SIG-M5 (cell line): ENCODE measurements around the gene BAIAP2L1.
"Not testable (repeated sequence)": the region's sequence is repeated elsewhere in the genome, so short reads cannot be mapped to it uniquely, and the experiment has no call there.

Experiments
- DNase-seq: peaks from one replicate; lab custom pipeline; 2025; lab: John Stamatoyannopoulos, UW

BAIAP2L1 gene

DNA sequence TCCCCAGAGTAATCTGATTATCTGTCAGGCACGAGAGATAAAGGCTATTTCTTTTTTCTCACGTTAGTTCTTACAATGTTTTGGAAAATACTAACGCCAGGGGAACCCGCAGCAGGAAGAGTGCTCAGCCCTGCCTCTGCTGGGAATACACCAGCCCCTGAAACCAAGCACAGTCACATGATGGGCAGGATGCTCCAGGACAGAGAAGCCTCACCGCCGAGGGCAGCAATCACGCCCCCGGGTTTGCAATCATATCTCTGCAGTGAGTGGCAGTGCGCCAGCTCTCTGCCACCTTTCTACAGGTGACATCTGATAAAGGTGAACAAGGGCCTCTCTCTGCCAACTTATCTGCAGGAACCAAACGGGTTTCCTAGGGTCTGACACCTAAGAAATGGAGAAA is 79.6 kb downstream of the BAIAP2L1 start:
- no peak for DNase-seq

DNA sequence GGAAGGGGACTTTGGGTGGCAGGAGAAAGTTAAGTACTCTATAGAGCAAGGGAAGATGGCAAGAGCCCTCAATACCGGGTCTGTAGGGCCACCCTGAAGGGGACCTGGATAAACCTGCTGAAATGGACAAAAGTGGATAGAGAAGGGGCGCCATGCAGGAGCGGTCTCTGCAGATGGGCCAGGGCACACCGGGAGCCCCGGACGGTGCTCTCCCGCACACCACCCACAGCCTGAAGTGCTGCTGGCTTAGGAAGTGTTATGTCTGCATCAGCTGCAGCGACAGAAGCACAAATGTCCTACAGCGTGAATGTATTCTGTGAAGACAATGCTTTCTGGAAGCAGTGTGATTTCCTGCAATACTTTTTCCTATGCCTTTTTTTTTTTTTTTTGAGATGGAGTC is 81.7 kb downstream of the BAIAP2L1 start:
- no peak for DNase-seq

- DNase-seq, result no peak
Measured at GRCh38 chr7:98317366-98318040, 83.4 kb downstream of the BAIAP2L1 start.

GRCh38 chr7:98315994-98316527 is 84.8 kb downstream of the BAIAP2L1 start:
- DNase-seq, result not testable (repeated sequence)

GRCh38 chr7:98315318-98315993 is 85.4 kb downstream of the BAIAP2L1 start:
- DNase-seq, result no peak

DNA sequence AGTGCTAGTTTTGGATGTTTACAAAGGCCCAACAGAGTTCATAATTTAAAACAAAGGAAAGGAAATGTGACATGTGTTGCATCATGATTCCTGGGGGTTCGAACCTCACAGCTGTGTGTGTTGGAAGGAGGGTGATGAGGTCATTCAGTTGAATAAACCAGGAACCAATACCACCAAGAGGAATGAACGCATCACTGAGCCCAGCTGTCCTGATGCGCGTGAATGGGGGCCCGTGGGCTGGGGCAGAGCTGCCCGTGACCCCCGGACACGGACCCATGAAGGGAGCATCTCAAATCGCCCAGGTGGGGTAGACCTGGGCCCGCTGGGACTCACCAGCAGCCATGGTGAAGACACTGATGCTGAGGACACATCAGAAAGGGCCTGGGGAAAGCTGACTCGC is 86.4 kb downstream of the BAIAP2L1 start:
- DNase-seq, result no peak

GRCh38 chr7:98312201-98312600 is 88.7 kb downstream of the BAIAP2L1 start:
- no peak for DNase-seq

DNA sequence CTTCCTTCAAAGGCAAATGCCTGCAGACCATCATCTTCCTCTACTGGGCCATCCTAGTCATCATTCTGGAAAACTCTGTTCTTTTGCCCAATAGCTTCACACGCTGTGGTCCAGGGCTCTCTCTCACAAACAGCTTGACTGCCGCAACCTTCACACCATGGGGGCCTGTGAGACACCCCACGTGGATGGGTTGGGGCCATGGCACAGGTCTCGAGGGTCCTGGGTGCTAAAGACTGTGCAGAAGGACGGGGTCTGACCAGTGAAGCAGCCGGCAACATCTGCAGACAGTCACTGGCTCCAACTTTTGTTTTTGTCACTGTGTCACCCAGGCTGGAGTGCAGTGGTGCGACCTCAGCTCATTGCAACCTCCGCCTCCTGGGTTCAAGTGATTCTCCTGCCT is 91.3 kb downstream of the BAIAP2L1 start:
- DNase-seq, result no peak

DNA sequence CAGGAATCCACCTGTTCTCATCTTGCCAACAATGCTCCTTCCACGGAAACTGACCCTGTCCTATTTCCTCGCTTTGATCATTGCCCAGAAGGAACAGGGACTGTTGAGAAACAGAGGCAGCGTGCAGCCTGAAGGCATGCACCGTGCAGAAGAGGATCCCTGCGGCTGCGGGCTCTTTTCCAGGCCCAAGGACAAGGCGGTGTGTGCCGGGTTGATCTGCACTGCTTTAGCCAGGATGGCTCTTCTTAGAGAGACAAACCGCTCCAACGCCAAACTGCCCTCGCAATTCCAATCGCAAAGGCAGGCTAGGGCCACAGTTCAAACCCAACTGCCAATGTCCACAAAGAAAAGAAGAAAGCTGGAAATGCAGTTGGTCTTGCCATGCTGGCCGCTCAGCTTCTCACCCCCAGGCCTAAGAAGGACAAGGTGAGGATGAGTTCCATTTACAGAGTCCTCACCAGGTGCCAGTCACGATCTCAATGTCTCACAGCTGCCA is 92.9 kb downstream of the BAIAP2L1 start:
- no peak for DNase-seq

- DNase-seq, result no peak
Measured at GRCh38 chr7:98305951-98306535, 94.8 kb downstream of the BAIAP2L1 start.

GRCh38 chr7:98303906-98304305 is 97.0 kb downstream of the BAIAP2L1 start:
- DNase-seq, result no peak

DNA sequence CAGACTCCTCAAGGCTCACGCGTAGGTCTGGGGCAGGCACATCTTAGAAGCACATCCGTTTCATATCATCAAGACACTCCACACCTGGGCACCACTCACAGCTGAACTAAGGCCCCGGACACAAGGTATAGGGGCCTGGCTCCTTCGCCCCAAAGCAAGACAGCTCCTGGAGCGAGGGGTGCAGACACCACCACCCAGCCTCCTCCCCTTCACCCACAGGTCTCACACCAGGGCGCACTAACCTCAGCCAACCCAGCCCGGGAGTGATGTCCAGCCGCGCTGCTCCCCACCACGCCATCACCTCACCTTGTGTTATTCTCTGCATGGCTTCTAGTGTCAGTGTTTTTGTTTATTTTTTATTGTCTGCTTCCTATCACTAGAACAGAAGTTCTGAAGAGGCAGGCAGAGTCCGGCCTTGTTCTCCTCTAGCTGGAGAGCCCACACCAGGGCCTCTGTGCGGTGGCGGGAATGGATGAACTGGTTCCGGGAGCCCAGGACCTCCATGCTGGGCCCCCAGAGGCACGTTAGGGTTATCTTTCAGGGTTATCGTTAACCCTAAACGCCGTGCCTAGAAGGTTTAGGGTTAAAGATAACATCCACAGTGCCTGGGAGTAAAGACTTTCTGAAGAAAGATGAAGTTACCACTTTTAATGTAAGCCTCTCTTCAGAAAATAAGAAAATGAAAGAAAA is 97.6 kb downstream of the BAIAP2L1 start:
- no peak for DNase-seq

- no peak for DNase-seq
Measured at GRCh38 chr7:98301693-98302470, 99.0 kb downstream of the BAIAP2L1 start.

DNA sequence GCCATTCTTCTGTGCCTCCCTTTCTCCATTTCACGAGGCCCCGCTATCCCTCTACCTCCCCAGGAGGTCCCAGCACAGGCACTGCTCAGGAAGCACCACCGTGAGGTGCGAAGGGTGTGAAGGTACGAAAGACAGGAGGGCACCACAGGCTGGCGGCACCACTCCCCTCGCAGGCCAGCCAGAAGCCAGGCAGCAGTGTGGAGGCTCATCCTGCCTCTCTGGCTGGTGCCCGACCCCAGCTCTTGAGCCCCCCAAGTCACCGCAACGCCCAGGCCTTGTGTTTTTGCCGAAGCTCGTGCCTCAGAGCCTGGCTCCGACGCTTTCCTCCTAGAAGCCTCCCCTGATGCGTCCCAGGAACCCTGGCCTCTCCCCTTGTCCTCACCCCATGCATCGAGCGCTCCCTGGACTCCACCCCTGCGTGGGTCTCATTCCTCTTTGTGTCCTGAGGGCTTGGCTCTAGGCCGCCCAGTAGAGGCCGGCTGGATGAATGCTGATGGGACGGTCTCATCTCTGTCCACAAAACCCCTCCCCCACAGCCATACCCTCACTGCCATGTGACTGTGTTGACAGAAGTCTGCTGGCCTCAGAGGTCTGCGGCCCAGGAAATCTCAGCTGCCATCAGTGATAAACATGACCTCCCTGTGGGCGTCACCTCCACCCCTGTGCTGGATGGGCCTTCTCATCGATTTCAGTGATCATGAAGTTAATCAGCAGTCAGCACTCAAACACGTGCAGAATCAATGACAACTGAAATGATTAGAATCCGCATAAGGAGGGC is 100.1 kb downstream of the BAIAP2L1 start:
- no peak for DNase-seq

- no peak for DNase-seq
Measured at GRCh38 chr7:98297626-98298286, 103.1 kb downstream of the BAIAP2L1 start.

DNA sequence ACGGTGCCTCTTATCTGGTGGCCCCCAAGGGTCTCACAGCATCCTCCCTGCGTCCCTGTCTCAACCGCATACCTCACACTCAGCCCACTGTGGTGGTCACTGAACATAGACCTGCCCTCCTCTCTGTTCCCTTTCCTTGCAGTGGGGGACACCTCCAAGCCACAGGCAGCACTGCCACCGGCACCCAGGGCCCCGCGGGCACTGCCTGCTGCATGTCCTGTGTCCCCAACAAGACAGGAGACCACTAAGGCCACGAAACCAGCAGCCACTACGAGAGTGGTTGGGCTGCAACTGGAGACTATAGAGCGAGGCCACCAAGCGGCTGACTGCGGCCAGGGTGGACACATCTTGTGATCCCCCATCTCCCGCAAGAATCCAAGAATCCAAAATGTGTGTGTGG is 104.1 kb downstream of the BAIAP2L1 start:
- DNase-seq, result no peak

DNA sequence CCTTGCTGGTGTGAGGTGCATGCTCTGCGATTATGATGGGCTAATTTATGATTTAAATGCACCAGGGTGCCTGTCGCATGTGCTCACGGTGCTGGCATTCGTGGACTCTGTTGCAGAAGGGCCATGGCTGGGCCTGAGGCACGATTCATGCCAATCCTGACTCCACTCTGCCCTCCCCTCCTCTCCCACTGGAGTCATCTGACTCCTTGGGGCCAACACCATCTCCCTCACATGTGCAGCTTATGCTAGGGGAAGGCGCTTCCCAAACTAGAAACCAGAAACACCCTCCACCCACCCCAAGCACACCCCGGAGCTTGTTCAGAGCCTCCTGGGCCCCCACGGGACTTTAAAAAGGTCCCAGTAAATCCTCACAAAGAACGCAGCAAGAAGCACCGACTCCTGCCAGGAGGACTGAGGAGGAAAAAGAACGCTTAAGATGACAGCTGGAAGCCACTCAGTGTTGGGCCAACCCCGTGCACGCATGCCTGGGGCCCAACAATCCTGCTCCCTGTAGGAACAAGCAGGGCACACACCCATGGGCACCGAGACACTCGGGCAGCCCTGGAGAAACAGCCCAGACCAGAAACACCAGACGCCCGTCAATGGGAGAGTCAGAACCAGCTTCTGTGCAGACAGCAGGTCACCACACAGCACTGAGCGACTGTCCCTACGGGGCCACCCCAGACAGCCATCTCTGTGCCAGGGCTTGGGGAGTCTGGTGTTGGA is 105.3 kb downstream of the BAIAP2L1 start:
- DNase-seq, result no peak

DNA sequence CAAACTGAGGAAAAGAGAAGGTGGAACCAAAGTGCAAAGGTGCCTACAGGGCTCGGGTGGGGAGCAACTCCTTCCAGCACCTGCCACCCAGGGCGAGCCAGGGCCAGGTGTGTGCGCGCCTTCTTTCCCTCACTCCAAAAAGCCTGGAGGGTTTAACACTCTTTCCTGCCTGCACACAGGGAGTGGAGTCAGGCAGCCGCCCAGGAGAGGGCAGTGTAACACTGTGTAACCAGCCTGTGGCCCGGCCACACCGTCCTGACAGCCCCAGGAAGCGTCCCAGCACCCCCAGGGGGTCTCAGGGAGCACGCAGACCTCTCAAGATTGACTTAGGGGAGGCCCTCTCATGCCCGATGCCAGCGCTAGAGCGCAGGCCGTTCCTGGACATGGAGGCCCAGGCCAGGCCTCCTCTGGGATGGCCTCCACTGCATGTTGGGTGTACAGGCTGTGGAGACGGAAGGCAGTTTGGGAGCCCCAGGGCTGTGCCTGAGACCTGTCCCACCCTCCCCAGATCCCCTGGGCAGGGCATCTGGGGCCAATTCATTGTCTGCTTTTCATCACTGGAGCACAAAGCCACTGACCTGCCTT is 106.0 kb downstream of the BAIAP2L1 start:
- no peak for DNase-seq

DNA sequence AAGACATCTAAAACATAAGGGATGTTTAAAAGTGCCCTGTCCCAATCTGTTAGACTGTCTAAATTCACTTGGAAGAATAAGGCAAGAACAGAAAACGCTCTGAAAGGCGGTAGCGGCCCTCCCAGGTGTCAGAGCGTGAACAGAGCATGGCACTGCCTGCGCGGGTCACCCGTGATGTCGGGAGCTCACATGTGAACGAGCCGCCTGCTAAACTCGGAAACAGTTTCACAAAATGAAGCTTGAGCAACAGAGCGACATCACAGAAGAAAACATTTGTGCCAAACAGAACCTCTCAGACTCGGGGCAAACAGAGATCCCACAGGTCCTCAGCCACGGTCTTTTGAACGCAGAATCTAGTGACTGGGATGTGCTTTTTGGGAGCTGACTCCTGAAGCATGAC is 106.6 kb downstream of the BAIAP2L1 start:
- DNase-seq, result no peak
